Keratinocyte (primary cell): Measurements from ENCODE around the gene DKC1.
"Not testable (repeated sequence)": the region's sequence is repeated elsewhere in the genome, so short reads cannot be mapped to it uniquely, and the experiment has no call there.

ENCODE experiments used
- CTCF ChIP-seq, 3 experiments: IDR thresholded peaks in 1 of 3; conservative IDR thresholded peaks in 1 of 3; optimal IDR thresholded peaks in 1 of 3; 2 replicates in 2 of 3; 3 replicates in 1 of 3; pipeline versions ENCODE3 to v1.5.1; 2011; ENCODE audit warnings: low read length in 3 of 3, mild to moderate bottlenecking in 3 of 3, moderate library complexity in 2 of 3, control low read depth in 1 of 3, inconsistent platforms in 1 of 3; ENCODE audit not compliant: insufficient read depth in 2 of 3; ENCODE audit errors: extremely low read depth in 1 of 3
- EZH2 ChIP-seq: IDR thresholded peaks from one replicate; pipeline ENCODE4 v1.6.1; 2012; ENCODE audit warnings: inconsistent platforms, mild to moderate bottlenecking, low read length, moderate library complexity

- TF ChIP-seq CTCF (optimal IDR thresholded peaks at IDR 0.05 in 1 of 3, IDR thresholded peaks at IDR 0.05 in 1 of 3, conservative IDR thresholded peaks at IDR 0.05 in 1 of 3; ENCODE audit: extremely low read depth in 1 of 3, insufficient read depth in 2 of 3, low read length in 3 of 3); EZH2: not testable (repeated sequence)
Observed at GRCh38 chrX:154817048-154817618, 54.5 kb downstream of the DKC1 start.
